Measurements from ENCODE around the gene TUBA8. TPM values are rescaled to one million over a fixed set of nuclear protein-coding genes. Genes with fewer than 3 reads are reported as not detected.

Gene TUBA8
- total and polyA plus RNA-seq, 2 experiments from 2014 or later = 1.1 to 1.4 TPM

DNA sequence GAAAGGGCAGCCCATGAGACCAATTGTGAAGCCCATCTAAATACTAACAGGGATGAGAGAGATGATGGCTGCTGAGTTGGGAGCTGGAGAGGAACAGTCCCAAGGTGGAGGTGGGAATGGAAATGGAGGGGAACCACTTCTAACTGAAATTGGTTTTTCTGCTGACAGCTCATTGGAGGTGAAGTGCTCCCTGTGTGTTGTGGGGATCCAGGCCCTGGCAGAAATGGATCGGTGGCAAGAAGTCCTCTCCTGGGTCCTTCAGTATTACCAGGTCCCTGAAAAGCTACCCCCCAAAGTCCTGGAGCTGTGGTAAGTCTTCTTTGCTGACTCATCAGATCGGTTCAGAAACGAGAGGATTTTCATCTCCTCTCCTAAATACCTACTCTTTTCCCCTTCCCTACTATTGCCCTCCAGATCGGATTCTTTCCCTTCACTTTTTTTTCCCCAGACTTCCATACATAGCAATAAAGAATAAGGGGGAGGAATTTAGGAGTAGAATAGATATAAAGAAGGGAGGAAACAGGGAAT, 30.8 kb upstream of the TUBA8 start:
- TF ChIP-seq, protein P1, sequence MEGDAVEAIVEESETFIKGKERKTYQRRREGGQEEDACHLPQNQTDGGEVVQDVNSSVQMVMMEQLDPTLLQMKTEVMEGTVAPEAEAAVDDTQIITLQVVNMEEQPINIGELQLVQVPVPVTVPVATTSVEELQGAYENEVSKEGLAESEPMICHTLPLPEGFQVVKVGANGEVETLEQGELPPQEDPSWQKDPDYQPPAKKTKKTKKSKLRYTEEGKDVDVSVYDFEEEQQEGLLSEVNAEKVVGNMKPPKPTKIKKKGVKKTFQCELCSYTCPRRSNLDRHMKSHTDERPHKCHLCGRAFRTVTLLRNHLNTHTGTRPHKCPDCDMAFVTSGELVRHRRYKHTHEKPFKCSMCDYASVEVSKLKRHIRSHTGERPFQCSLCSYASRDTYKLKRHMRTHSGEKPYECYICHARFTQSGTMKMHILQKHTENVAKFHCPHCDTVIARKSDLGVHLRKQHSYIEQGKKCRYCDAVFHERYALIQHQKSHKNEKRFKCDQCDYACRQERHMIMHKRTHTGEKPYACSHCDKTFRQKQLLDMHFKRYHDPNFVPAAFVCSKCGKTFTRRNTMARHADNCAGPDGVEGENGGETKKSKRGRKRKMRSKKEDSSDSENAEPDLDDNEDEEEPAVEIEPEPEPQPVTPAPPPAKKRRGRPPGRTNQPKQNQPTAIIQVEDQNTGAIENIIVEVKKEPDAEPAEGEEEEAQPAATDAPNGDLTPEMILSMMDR (IDR thresholded peaks at IDR 0.05; ENCODE audit: low read depth, low read length) = no peak
- Histone ChIP-seq H3K36me3 (peaks cover 19% of the 10 kb centered on the region), H3K4me1 (ENCODE audit: low read depth) (peaks cover 5% of the 10 kb centered on the region), H3K4me3 (no peak overlapping the region), H3K27ac (no peak overlapping the region), H3K27me3 (no peaks in the 10 kb centered on the region), H3K9me3 (ENCODE audit: low read depth) (no peaks in the 10 kb centered on the region)
- no peak for DNase-seq (ENCODE audit: low read depth in 1 of 2, low spot score in 1 of 2)

GRCh38 chr22:18081416-18081815, 29.2 kb upstream of the TUBA8 start:
- H3K27me3 ChIP-seq = no peaks in the 10 kb centered on the region
- no peak for DNase-seq (ENCODE audit: low read depth in 1 of 2, low spot score in 1 of 2)

GRCh38 chr22:18082467-18082866, 28.1 kb upstream of the TUBA8 start:
- Histone ChIP-seq H3K9me3 (ENCODE audit: low read depth) (no peaks in the 10 kb centered on the region), H3K36me3 (peaks cover 21% of the 10 kb centered on the region), H3K4me1 (ENCODE audit: low read depth) (no peaks in the 10 kb centered on the region), H3K27ac (no peak overlapping the region), H3K27me3 (no peaks in the 10 kb centered on the region), H3K4me3 (no peak overlapping the region)
- TF ChIP-seq, protein P1 (IDR thresholded peaks at IDR 0.05; ENCODE audit: low read depth, low read length) = no peak
- DNase-seq (ENCODE audit: low read depth in 1 of 2, low spot score in 1 of 2) = no peak

More at GRCh38 chr22:18081416-18081815, 29.2 kb upstream of the TUBA8 start:
- Histone ChIP-seq H3K27ac (no peak overlapping the region), H3K36me3 (peaks cover 19% of the 10 kb centered on the region), H3K4me3 (no peak overlapping the region), H3K9me3 (ENCODE audit: low read depth) (no peaks in the 10 kb centered on the region), H3K4me1 (ENCODE audit: low read depth) (peaks cover 5% of the 10 kb centered on the region)
- TF ChIP-seq, protein P1 (IDR thresholded peaks at IDR 0.05; ENCODE audit: low read depth, low read length) = no peak

DNA sequence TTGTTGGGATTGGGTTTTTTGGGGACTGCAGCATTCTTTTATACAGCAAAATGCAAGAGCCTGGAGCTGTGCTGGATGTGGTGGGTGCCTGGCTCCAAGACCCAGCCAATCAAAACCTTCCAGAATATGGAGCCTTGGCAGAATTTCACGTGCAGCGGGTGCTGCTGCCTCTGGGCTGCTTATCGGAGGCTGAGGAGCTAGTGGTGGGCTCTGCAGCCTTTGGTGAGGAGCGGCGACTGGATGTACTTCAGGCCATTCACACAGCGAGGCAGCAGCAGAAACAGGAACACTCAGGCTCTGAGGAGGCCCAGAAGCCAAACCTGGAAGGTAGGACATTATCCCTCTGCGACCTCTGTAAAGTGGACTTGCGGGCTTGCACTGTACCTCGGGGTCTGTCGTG, 27.2 kb upstream of the TUBA8 start:
- H3K36me3 ChIP-seq = peaks cover 25% of the 10 kb centered on the region
- H3K27ac ChIP-seq = no peak overlapping the region
- DNase-seq (ENCODE audit: low read depth in 1 of 2, low spot score in 1 of 2) = no peak
- TF ChIP-seq, protein P1 (IDR thresholded peaks at IDR 0.05; ENCODE audit: low read depth, low read length) = no peak
- H3K27me3 ChIP-seq = no peaks in the 10 kb centered on the region
- no peaks in the 10 kb centered on the region for H3K9me3 ChIP-seq (ENCODE audit: low read depth)
- H3K4me3 ChIP-seq = no peak overlapping the region
- no peaks in the 10 kb centered on the region for H3K4me1 ChIP-seq (ENCODE audit: low read depth)

DNA sequence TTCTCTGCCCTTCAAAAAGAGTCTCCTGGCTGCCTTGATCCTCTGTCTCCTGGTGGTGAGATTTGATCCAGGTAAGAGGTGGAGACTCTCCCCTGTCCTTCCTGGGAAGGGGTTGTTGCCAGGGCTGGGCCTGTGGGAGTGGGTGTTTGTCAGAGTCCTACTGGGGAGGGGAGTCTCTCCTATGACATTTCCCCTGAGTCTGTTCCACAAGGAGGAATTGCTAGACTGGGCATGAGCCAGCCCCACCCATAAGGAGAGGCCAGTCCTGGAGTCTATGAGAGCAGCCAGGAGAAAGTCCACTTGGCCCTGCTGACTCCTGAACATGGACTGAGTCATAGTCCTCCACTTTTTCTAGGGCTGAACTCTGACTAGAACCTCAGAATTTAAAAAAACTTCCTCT, 25.4 kb upstream of the TUBA8 start:
- no peaks in the 10 kb centered on the region for H3K9me3 ChIP-seq (ENCODE audit: low read depth)
- H3K36me3 ChIP-seq = peaks cover 21% of the 10 kb centered on the region
- H3K27ac ChIP-seq = no peak overlapping the region
- no peaks in the 10 kb centered on the region for H3K27me3 ChIP-seq
- H3K4me3 ChIP-seq = no peak overlapping the region
- no peaks in the 10 kb centered on the region for H3K4me1 ChIP-seq (ENCODE audit: low read depth)
- no peak for DNase-seq (ENCODE audit: low read depth in 1 of 2, low spot score in 1 of 2)
- TF ChIP-seq, protein P1 (IDR thresholded peaks at IDR 0.05; ENCODE audit: low read depth, low read length) = no peak
